ENCODE measurements around the gene CLDN2. TPM values are rescaled to one million over a fixed set of nuclear protein-coding genes. Genes with fewer than 3 reads are reported as not detected.

Gene CLDN2
- polyA plus RNA-seq, 1 of the 3 experiments (the other 2 are of a cell fraction) = 0.36 TPM

GRCh38 chrX:106950381-106950780, 30.2 kb downstream of the CLDN2 start (continued):
- TF ChIP-seq REST (IDR thresholded peaks at IDR 0.05; ENCODE audit: low read depth, low read length) (no peak), EZH2phosphoT487 (IDR thresholded peaks at IDR 0.05; ENCODE audit: borderline replicate concordance, low read depth) (no peak), MEF2A (IDR thresholded peaks at IDR 0.05; ENCODE audit: borderline replicate concordance, low read depth) (no peak), NRF1 (IDR thresholded peaks at IDR 0.05; ENCODE audit: low read depth, low read length) (no peak)

GRCh38 chrX:106951230-106951629, 31.0 kb downstream of the CLDN2 start:
- no peak overlapping the region for H2AFZ ChIP-seq (ENCODE audit: low read depth)
- DNase-seq = no peak
- WGBS (ENCODE audit: low lambda C conversion rate) = 64% methylated on average over 6 of the region's 6 CpGs
- TF ChIP-seq GATA2 (CRISPR knock-in tag; IDR thresholded peaks at IDR 0.05) (no peak), RFX5 (IDR thresholded peaks at IDR 0.05; ENCODE audit: low read length) (no peak), TAF1 (IDR thresholded peaks at IDR 0.05; ENCODE audit: borderline replicate concordance, low read depth, low read length) (no peak), SIN3A (IDR thresholded peaks at IDR 0.05; ENCODE audit: borderline replicate concordance, low read depth, low read length) (no peak), TCF12 (IDR thresholded peaks at IDR 0.05) (no peak), GABPA (IDR thresholded peaks at IDR 0.05; ENCODE audit: low read depth) (no peak), FOSL2 (IDR thresholded peaks at IDR 0.05; ENCODE audit: borderline replicate concordance, low read depth) (no peak), RCOR1 (IDR thresholded peaks at IDR 0.05; ENCODE audit: low read length) (no peak), JUND (IDR thresholded peaks at IDR 0.05) (no peak), NFIC (IDR thresholded peaks at IDR 0.05; ENCODE audit: borderline replicate concordance) (no peak), FOXJ3 (CRISPR knock-in tag; IDR thresholded peaks at IDR 0.05) (no peak), ELF1 (IDR thresholded peaks at IDR 0.05) (no peak), EP300 (IDR thresholded peaks at IDR 0.05; ENCODE audit: borderline replicate concordance in 1 of 2, low read depth in 1 of 2, low read length in 1 of 2) (no peak)
- TF ChIP-seq, protein P1, sequence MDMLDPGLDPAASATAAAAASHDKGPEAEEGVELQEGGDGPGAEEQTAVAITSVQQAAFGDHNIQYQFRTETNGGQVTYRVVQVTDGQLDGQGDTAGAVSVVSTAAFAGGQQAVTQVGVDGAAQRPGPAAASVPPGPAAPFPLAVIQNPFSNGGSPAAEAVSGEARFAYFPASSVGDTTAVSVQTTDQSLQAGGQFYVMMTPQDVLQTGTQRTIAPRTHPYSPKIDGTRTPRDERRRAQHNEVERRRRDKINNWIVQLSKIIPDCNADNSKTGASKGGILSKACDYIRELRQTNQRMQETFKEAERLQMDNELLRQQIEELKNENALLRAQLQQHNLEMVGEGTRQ (IDR thresholded peaks at IDR 0.05; ENCODE audit: borderline replicate concordance, low read depth, low read length) = no peak
- peaks cover 3% of the 10 kb centered on the region; the same call in 1 of the 2 replicates for H3K27me3 ChIP-seq (ENCODE audit: insufficient read depth)
- H3K9me2 ChIP-seq = no peaks in the 10 kb centered on the region
- no peaks in the 10 kb centered on the region for H3K9me3 ChIP-seq
- no peak overlapping the region for H3K27ac ChIP-seq (ENCODE audit: low read depth in 2 of 2, low read length in 1 of 2)
- no peaks in the 10 kb centered on the region for H3K79me2 ChIP-seq (ENCODE audit: insufficient read depth)
- no peak overlapping the region for H3K4me3 ChIP-seq (ENCODE audit: low read depth in 2 of 2, low read length in 1 of 2)
- H3K36me3 ChIP-seq (replicated peaks in 1 of 2; ENCODE audit: control insufficient read depth in 1 of 2, insufficient read depth in 2 of 2, low read length in 1 of 2) = no peaks in the 10 kb centered on the region
- H3K4me2 ChIP-seq = no peak overlapping the region
- ChIA-PET POLR2A (no interaction called here), CTCF (interaction anchor here (1.2 kb wide), 1 partner anchor 57 kb away, joined by 6 read pairs; no protein-coding TSS in a partner anchor)
- H3F3A ChIP-seq (replicated peaks; ENCODE audit: insufficient read depth) = peaks cover 6% of the 10 kb centered on the region
- peaks cover 3 to 4% of the 10 kb centered on the region in 2 experiments; a peak in 2 of 4 replicates for H3K4me1 ChIP-seq (ENCODE audit: control insufficient read depth in 1 of 2, insufficient read depth in 2 of 2, low read depth in 1 of 2, low read length in 1 of 2)
- H3K9ac ChIP-seq = no peak overlapping the region
- no peaks in the 10 kb centered on the region for H4K20me1 ChIP-seq (ENCODE audit: insufficient read depth)

All from SK-N-SH (cell line).